ENCODE results near the gene ALMS1.

DNA sequence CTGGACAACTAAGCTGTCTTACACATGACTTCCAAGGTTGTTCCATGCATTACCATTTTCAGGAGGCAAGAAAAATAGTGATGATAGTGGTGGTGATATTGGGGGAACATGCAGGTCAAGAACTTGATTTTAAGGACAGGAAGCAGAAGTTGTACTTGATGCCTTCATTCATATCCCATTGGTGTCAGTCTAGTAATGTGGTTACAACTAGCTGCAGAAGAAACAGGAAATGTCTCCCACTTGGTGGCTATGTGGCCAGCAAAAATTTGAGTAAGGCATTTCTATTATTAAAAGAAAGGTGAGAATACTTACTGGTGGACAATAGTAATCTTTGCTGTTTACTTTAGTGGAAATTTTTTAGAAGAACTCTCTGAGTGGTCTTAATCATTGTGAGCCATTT, 103.4 kb downstream of the ALMS1 start:
- TF ChIP-seq, protein P1, sequence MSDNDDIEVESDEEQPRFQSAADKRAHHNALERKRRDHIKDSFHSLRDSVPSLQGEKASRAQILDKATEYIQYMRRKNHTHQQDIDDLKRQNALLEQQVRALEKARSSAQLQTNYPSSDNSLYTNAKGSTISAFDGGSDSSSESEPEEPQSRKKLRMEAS (IDR thresholded peaks at IDR 0.05): no peak
- TF ChIP-seq, protein P2, sequence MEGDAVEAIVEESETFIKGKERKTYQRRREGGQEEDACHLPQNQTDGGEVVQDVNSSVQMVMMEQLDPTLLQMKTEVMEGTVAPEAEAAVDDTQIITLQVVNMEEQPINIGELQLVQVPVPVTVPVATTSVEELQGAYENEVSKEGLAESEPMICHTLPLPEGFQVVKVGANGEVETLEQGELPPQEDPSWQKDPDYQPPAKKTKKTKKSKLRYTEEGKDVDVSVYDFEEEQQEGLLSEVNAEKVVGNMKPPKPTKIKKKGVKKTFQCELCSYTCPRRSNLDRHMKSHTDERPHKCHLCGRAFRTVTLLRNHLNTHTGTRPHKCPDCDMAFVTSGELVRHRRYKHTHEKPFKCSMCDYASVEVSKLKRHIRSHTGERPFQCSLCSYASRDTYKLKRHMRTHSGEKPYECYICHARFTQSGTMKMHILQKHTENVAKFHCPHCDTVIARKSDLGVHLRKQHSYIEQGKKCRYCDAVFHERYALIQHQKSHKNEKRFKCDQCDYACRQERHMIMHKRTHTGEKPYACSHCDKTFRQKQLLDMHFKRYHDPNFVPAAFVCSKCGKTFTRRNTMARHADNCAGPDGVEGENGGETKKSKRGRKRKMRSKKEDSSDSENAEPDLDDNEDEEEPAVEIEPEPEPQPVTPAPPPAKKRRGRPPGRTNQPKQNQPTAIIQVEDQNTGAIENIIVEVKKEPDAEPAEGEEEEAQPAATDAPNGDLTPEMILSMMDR (IDR thresholded peaks at IDR 0.05): no peak
- no peak for TF ChIP-seq HOXB5 (CRISPR knock-in tag; IDR thresholded peaks at IDR 0.05)
